Neural cell (in vitro differentiated cells): ENCODE data around the gene FAM110A. TPM values are rescaled to one million over a fixed set of nuclear protein-coding genes. Genes with fewer than 3 reads are reported as not detected.

ENCODE experiments used
- H2AFZ ChIP-seq: fragments of 200-600, 300-800 bp; sonication (generic), shearing (Covaris generic); 2 replicates; pipeline ENCODE4 v1.6.0; 2014; ENCODE audit warnings: low read depth, mild to moderate bottlenecking, antibody characterized with exemption, low read length, moderate library complexity
- H3F3A ChIP-seq: fragments of 200-600 bp; shearing (Covaris generic); 2 replicates; pipeline ENCODE4 v1.6.1; 2016; ENCODE audit warnings: mild to moderate bottlenecking, moderate library complexity, mixed read lengths, antibody characterized with exemption, low read length; ENCODE audit not compliant: insufficient read depth, poor library complexity, severe bottlenecking
- H3K27ac ChIP-seq: fragments of 200-600, 300-800 bp; sonication (generic), shearing (Covaris generic); 2 replicates; pipeline ENCODE4 v1.5.1; 2014; ENCODE audit warnings: mild to moderate bottlenecking, low read length, moderate library complexity
- H3K27me3 ChIP-seq: fragments of 300-800, 200-600 bp; sonication (generic), shearing (Covaris generic); 2 replicates; pipeline ENCODE4 v1.6.0; 2014; ENCODE audit warnings: mild to moderate bottlenecking, low read depth, low read length, moderate library complexity; ENCODE audit not compliant: insufficient read depth
- H3K36me3 ChIP-seq: fragments of 300-800, 200-600 bp; sonication (generic), shearing (Covaris generic); 2 replicates; pipeline ENCODE4 v1.5.1; 2014; ENCODE audit warnings: mild to moderate bottlenecking, antibody characterized with exemption, low read length, moderate library complexity; ENCODE audit not compliant: insufficient read depth
- H3K4me2 ChIP-seq: fragments of 300-800, 200-600 bp; sonication (generic), shearing (Covaris generic); 2 replicates; pipeline ENCODE4 v1.6.0; 2014; ENCODE audit warnings: mild to moderate bottlenecking, low read length
- H3K4me3 ChIP-seq: fragments of 300-800, 200-600 bp; sonication (generic), shearing (Covaris generic); 2 replicates; pipeline ENCODE4 v1.5.1; 2014; ENCODE audit warnings: mild to moderate bottlenecking, low read length, moderate library complexity
- H3K79me2 ChIP-seq: fragments of 200-600 bp; shearing (Covaris generic); replicated peaks from 2 replicates; pipeline ENCODE4 v1.6.0; 2014; ENCODE audit warnings: mild to moderate bottlenecking, low read length, moderate library complexity; ENCODE audit not compliant: insufficient read depth
- H3K9ac ChIP-seq: fragments of 300-800, 200-600 bp; sonication (generic), shearing (Covaris generic); 2 replicates; pipeline ENCODE4 v1.6.1; 2016; ENCODE audit warnings: mild to moderate bottlenecking, low read length, mixed read lengths
- H3K9me2 ChIP-seq: fragments of 200-600 bp; shearing (Covaris generic); 2 replicates; pipeline ENCODE4 v1.6.1; 2016; ENCODE audit warnings: mild to moderate bottlenecking, low read length, mixed read lengths; ENCODE audit not compliant: insufficient read depth
- H3K9me3 ChIP-seq: fragments of 200-600, 300-800 bp; sonication (generic), shearing (Covaris generic); 2 replicates; pipeline ENCODE4 v1.6.1; 2016; ENCODE audit warnings: mild to moderate bottlenecking, mixed run types, low read length, moderate library complexity, mixed read lengths
- H4K20me1 ChIP-seq: fragments of 200-600 bp; shearing (Covaris generic); 2 replicates; pipeline ENCODE4 v1.6.1; 2016; ENCODE audit warnings: mild to moderate bottlenecking, mixed run types; ENCODE audit not compliant: insufficient read depth
- CTCF ChIP-seq: fragments of 450-650 bp; IDR thresholded peaks from 2 replicates; pipeline ENCODE4 v1.5.1; 2014; ENCODE audit warnings: antibody characterized with exemption, mild to moderate bottlenecking, moderate library complexity; ENCODE audit not compliant: poor library complexity, severe bottlenecking
- EP300 ChIP-seq: fragments of 450-650 bp; conservative IDR thresholded peaks from 2 replicates; pipeline ENCODE4 v1.6.1; 2014; ENCODE audit warnings: antibody characterized with exemption, mild to moderate bottlenecking, moderate library complexity; ENCODE audit not compliant: poor library complexity, severe bottlenecking
- EZH2 ChIP-seq: fragments of 200-600, 300-800 bp; shearing (Covaris generic), sonication (generic); IDR thresholded peaks from 2 replicates; pipeline ENCODE4 v1.6.1; 2014; ENCODE audit warnings: antibody characterized with exemption, low read length, borderline replicate concordance, mild to moderate bottlenecking; ENCODE audit not compliant: insufficient read depth, poor library complexity, severe bottlenecking
- MXI1 ChIP-seq: fragments of 450-650 bp; conservative IDR thresholded peaks from 2 replicates; pipeline ENCODE4 v1.6.1; 2014; ENCODE audit warnings: antibody characterized with exemption, mild to moderate bottlenecking; ENCODE audit not compliant: poor library complexity, severe bottlenecking
- POLR2AphosphoS5 ChIP-seq: IDR thresholded peaks from 2 replicates; pipeline ENCODE4 v1.6.1; 2012
- RAD21 ChIP-seq: fragments of 450-650 bp; conservative IDR thresholded peaks from 2 replicates; pipeline ENCODE4 v1.6.1; 2014; ENCODE audit warnings: antibody characterized with exemption, mild to moderate bottlenecking, moderate library complexity
- REST ChIP-seq: IDR thresholded peaks from 2 replicates; pipeline ENCODE4 v1.6.1; 2012; ENCODE audit warnings: borderline replicate concordance
- SMC3 ChIP-seq: fragments of 450-650 bp; conservative IDR thresholded peaks from 2 replicates; pipeline ENCODE4 v1.6.1; 2014; ENCODE audit warnings: antibody characterized with exemption, mild to moderate bottlenecking, moderate library complexity; ENCODE audit not compliant: poor library complexity
- TAF1 ChIP-seq: IDR thresholded peaks from 2 replicates; pipeline ENCODE4 v1.6.1; 2012; ENCODE audit warnings: low read depth
- polyA plus RNA-seq: library from polyadenylated mRNA; depleted of rRNA; stranded (reverse); fragments of >200 nt; gene quantifications from 2 replicates; pipeline ENCODE4 v1.2.3, GENCODE V29; 2014

FAM110A gene
- polyA plus RNA-seq, 1 donor from 2014 or later = 5.8 TPM

- H3K4me2 ChIP-seq = no peak overlapping the region
- H3K27me3 ChIP-seq = no peaks in the 10 kb centered on the region
- TF ChIP-seq EZH2 = no peak
- no peak for TF ChIP-seq RAD21
- TF ChIP-seq TAF1 = no peak
- TF ChIP-seq CTCF = no peak
- no peak for TF ChIP-seq SMC3
- no peak for TF ChIP-seq EP300
- H3F3A ChIP-seq = no peaks in the 10 kb centered on the region
- H3K4me3 ChIP-seq = no peak overlapping the region
- H3K36me3 ChIP-seq = no peaks in the 10 kb centered on the region
- H3K27ac ChIP-seq = no peak overlapping the region
- no peak overlapping the region for H2AFZ ChIP-seq
- H3K79me2 ChIP-seq = no peaks in the 10 kb centered on the region
- H3K9me2 ChIP-seq = no peaks in the 10 kb centered on the region
- H3K9ac ChIP-seq = no peak overlapping the region
- no peaks in the 10 kb centered on the region for H3K9me3 ChIP-seq
- no peaks in the 10 kb centered on the region for H4K20me1 ChIP-seq
These were observed 4.5 kb upstream of the FAM110A start for GRCh38 chr20:828987-829386.

GRCh38 chr20:829551-829950 lies 4.0 kb upstream of the FAM110A start:
- H3K27ac ChIP-seq = no peak overlapping the region
- H3K9me3 ChIP-seq = no peaks in the 10 kb centered on the region
- H3K27me3 ChIP-seq = no peaks in the 10 kb centered on the region
- TF ChIP-seq CTCF (no peak), EP300 (no peak), POLR2AphosphoS5 (no peak), MXI1 (no peak), SMC3 (no peak), RAD21 (no peak), TAF1 (no peak), REST (no peak), EZH2 (no peak)
- H4K20me1 ChIP-seq = no peaks in the 10 kb centered on the region
- H3K4me3 ChIP-seq = no peak overlapping the region
- H3K36me3 ChIP-seq = no peaks in the 10 kb centered on the region
- H3K9me2 ChIP-seq = no peaks in the 10 kb centered on the region
- no peaks in the 10 kb centered on the region for H3K79me2 ChIP-seq
- no peak overlapping the region for H3K4me2 ChIP-seq
- H2AFZ ChIP-seq = no peak overlapping the region
- no peak overlapping the region for H3K9ac ChIP-seq
- H3F3A ChIP-seq = no peaks in the 10 kb centered on the region
